Activated T-helper 1 cell treated with Interleukin-2 at 50 U/mL for 16 hours (primary cell): Measurements from ENCODE around the gene IGSF9B.
"Not testable (repeated sequence)": the region's sequence is repeated elsewhere in the genome, so short reads cannot be mapped to it uniquely, and the experiment has no call there.

Source experiments
- DNase-seq: peaks from one replicate; pipeline ENCODE4 v3.0.0-alpha.2; 2020; ENCODE audit warnings: low read depth

The IGSF9B gene

GRCh38 chr11:133956650-133957633 lies at the start of gene IGSF9B:
Gene IGSF9B (minus strand): TSS chr11:133956968. CDS start chr11:133956754, 214 bp downstream.
- DNase-seq: peak; percentile 87

GRCh38 chr11:134004496-134005172 lies 47.9 kb upstream of the IGSF9B start:
- DNase-seq: no peak

GRCh38 chr11:134003792-134004495 lies 47.2 kb upstream of the IGSF9B start:
- no peak for DNase-seq

GRCh38 chr11:134002819-134003218 lies 46.1 kb upstream of the IGSF9B start:
- not testable (repeated sequence) for DNase-seq

GRCh38 chr11:134002338-134002737 lies 45.6 kb upstream of the IGSF9B start:
- DNase-seq: not testable (repeated sequence)

GRCh38 chr11:134001596-134001995 lies 44.8 kb upstream of the IGSF9B start:
- no peak for DNase-seq

GRCh38 chr11:134001088-134001487 lies 44.3 kb upstream of the IGSF9B start:
- no peak for DNase-seq

- no peak for DNase-seq
Measured at GRCh38 chr11:133999355-133999754, 42.6 kb upstream of the IGSF9B start.

GRCh38 chr11:133997554-133997953 lies 40.8 kb upstream of the IGSF9B start:
- no peak for DNase-seq

GRCh38 chr11:133996671-133997070 lies 39.9 kb upstream of the IGSF9B start:
- no peak for DNase-seq

- no peak for DNase-seq
Measured at GRCh38 chr11:133995066-133995465, 38.3 kb upstream of the IGSF9B start.

GRCh38 chr11:133993921-133994320 lies 37.2 kb upstream of the IGSF9B start:
- DNase-seq: no peak

- DNase-seq: no peak
Measured at GRCh38 chr11:133993107-133993506, 36.3 kb upstream of the IGSF9B start.

GRCh38 chr11:133992121-133992520 lies 35.4 kb upstream of the IGSF9B start:
- DNase-seq: no peak

- DNase-seq: no peak
Measured at GRCh38 chr11:133991101-133991500, 34.3 kb upstream of the IGSF9B start.

GRCh38 chr11:133990501-133990900 lies 33.7 kb upstream of the IGSF9B start:
- no peak for DNase-seq

- DNase-seq: no peak
Measured at GRCh38 chr11:133988686-133989410, 32.1 kb upstream of the IGSF9B start.

GRCh38 chr11:133987171-133987570 lies 30.4 kb upstream of the IGSF9B start:
- DNase-seq: no peak

GRCh38 chr11:133985981-133986944 lies 29.5 kb upstream of the IGSF9B start:
- DNase-seq: no peak

GRCh38 chr11:133984828-133985227 lies 28.1 kb upstream of the IGSF9B start:
- DNase-seq: no peak
